NCI-H69 (cell line): Measurements from ENCODE around the gene RAB3IL1.

ENCODE experiments used
- DNase-seq: peaks from one replicate; lab custom pipeline; 2025; lab: John Stamatoyannopoulos, UW

The RAB3IL1 gene

DNA sequence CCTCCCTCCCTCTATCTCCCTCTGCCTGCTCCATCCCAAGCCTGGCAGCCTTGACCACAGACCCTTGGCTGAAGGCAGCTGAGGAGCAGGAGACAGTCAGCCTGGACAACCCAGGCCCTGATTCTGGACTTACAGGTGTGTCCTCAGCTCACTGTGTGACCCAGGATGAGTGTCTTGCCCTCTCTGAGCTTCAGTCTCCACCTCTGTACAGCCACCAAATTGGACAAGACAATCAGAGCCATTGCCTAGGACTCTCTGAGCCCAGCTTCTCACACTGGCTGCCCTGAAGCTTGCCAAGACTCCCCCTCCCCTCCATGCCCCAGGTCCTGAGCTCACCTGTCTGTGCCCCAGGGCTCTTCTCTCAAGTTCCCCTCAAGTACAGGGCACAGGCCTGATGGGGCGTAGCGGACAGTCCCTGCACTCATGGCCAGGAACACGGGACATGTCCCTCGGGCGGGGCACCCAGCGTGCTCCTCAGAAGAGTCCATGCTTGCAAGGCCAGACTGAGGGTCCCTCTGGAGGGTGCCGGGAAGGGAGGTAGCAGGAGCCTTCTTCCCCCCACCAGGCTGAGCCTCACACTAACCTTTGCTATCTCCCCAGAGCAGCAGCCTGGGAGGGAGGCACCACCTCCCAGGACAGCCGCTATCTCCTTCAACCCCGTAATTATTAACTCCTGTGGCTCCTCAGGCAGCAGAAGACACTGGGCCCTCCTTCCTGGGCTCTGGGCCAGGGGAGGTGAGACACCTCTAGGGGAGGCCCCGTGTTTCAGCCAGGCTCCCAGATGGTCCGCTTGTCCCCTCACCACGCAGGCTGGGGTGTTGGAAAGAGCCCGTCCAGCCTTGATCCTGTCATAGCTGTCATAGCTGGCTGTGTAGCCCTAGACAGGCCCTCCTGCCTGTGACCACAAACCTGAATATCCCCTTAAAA, 2.6 kb upstream of the RAB3IL1 start:
- peak; percentile 73 for DNase-seq

DNA sequence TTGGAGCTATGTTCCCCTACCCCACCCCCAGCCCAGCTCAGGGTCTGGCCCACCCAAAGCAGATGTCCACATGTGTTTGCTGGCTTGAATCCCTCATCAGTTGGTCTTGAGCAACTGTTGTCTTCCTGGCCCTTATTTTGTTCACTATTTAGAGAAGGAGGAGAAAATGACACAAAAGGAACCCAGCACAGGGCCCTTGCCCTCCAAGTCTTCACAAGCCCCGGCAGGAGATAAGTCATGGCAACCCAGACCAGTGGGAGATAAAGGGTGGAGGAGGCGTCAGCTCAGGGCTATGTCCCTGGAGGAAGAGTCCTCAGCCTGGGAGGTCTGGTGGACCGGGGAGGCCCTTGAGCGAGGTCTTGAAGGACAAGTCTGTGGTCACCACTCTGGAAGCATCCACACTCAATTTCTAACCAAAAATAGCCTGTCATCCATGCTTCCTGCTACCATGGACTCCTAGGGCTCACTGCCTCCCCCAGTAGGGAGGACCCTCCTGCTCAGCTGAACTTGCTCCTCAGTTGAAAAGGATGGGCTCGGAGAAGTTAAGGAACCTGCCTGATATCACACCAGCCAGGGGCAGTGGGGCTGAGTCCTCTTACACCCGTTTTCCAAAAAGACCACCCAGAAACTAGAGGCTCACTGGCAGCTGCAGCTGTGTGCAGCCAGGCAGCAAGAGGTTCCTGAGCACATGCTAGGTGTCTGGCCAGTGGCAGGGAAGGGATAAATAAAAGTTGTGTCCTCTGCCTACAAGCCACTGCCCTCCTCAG, 1.8 kb upstream of the RAB3IL1 start:
- DNase-seq: no peak

DNA sequence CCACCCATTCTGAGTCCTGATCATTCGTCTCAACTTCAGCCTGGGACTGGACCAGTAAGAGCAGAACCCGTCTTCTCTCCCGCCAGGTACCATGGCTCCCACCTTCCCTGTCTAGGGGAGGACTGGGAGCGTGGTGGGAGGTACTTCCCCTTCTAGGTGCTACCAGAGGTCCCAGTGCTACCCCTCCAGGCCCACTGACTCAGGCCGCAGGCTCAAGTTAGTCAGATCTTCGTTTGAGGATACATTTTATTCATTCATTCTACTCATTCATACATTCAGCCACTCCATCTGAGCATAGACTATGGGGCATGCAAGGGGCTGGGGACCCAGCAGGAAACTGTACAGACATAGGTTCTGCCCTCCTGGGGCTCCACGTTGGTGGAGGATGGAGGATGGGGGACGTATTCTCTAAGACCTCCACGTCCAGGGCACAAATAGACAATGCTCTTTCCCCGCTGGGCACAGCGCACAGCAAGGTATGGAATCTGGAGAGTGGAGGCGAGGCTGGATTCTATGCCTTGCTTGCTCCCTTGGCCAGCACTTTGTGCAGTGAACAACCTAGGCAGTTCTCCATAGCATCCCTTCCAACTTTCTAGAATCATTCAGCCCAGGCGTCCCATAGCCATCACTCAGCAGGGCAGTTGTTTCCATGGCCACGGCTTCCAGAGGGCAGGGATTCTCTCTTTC, 1.0 kb upstream of the RAB3IL1 start:
- DNase-seq: no peak

DNA sequence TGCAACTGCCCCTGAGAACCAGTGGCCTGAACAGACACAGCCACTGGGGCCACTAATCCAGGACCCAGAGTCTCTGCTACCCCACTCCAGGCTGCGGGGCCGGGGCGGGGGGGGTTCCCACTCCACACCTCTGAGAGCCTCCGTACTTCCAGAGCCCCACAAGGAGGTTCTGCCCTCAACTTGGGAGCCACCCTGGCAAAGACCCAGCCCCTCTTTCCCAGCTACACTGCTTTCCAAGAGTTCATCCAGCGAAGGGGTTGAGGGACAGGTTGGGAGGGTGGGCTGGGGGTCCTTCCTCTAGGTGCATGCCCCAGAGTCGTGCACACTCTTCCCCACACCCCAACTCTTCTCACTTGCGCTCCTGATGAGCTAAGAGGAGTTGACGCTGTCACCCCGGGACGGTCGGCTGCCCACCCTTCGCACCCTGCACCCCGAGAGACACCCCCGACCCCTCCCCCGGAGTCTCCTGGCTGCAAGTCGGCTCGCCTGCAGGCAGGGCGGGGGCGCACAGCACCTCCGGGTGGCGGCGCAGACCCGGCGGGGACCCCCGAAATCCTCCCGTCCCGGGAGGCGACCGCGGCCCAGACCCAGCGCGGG, 531 bp downstream of the RAB3IL1 start:
- no peak for DNase-seq

DNA sequence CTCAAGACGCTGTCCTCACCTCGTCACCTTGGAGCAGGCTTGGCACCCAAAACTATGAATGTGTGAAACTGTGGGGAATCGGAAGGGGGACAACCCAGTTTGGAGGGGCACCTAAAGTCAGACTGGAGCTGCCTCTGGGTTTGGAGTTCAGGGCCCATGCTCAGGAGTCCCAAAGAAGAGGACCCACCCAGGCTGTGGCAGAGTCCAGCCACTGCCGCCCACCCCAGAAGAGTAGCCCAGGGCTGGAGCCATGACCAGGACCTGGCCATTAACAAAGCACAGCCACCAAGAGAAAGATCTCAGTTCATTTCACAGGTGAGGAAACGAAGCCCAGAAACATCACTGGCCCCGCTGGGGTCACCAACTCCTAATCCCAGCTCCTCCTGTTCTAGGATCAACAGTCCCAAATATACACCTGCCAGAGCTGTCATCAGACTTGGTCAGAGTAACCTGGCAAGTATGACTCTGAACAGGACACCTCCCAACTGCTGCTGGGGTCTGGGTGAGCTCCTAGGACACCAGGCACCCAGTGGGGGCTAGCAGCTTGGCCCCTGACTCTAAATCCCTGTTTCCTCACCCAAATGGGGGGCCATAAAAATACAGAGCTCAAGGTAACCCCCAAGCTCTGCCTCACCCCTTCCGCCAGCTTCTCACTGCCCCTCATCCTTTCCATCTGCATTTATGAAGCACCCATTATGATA, 2.7 kb downstream of the RAB3IL1 start:
- DNase-seq: no peak

DNA sequence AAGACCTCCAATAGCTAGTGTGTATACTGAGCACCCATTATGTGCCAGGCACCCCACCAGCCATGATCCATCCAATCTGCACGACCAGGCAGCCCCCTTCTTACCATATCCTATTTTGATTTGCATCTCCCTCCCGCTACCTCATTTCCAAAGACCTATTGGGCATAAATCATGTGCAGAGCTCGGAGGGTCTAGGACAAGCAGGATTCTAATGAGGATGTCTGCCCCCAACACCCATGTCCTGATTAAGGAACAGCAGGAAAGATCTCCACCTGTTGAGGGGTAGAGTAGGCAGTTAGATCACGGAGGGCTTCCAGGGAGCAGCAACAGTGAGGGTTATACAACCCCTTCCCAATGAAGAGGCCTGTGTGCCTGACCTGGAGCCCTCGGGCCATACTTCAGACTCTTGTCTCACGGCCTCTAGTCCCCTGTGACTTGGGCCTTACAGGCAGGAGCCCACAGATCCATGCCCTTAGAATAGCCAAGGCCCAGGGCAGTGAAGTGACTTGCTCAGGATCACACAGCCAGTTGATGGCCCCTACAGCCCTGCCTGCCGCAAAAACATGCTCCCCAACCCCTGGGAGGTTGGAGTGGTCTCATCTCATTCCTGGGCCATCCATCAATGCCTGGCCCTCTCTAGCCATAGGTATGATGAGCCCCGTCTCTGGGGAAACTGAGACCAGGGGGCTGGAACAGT, 3.5 kb downstream of the RAB3IL1 start:
- DNase-seq: no peak

DNA sequence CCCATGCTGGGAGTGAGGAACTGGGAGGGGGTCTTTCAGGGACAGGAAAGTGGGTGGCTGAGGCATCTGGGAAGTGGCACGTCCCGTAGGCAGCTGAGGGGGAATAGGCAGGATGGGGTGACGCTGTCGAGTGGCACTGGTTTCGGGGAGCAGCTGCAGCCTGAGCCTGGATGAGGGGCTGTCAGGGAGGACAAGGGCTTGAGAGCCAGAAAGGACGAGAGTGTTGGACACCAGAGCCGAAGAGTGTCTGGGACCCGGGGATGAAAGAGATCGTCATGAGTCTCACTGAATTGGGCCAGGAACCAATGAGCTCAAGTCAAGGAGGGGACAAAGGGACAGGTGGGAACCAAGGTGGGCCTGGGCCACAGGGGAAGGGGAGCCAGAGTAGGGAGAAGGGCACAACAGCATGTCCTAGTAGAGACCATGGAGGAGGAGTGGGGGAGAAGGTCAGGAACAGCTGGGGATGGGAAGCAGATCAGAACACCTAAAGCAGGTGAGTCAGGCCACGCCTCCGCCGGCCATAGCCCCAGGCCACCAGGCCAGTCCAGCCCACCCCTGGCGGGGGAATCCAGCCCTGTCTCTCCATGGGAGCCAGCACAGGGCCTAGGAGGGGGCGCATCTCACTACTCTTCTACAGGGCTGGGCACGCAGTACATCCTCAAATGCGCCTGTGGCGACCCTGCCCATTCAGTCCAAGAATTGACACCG, 4.2 kb downstream of the RAB3IL1 start:
- DNase-seq: no peak

DNA sequence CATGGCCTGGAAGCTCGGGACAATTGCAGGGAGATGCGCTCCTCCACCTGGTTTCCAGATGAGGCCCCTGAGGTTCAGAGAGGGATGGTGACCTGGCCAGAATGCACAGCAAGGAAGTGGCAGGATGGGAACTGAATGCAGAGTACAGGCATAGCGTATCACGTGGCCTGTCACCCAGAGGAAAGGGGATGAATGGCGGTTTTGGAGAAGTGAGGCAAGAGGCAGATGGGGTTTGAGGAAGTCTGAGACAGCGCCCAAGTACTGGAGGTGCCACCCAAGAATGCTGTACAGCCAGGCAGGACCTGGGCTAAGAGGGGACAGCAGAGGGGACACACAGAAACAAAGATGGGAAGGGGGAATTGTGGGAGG, 4.9 kb downstream of the RAB3IL1 start:
- no peak for DNase-seq

DNA sequence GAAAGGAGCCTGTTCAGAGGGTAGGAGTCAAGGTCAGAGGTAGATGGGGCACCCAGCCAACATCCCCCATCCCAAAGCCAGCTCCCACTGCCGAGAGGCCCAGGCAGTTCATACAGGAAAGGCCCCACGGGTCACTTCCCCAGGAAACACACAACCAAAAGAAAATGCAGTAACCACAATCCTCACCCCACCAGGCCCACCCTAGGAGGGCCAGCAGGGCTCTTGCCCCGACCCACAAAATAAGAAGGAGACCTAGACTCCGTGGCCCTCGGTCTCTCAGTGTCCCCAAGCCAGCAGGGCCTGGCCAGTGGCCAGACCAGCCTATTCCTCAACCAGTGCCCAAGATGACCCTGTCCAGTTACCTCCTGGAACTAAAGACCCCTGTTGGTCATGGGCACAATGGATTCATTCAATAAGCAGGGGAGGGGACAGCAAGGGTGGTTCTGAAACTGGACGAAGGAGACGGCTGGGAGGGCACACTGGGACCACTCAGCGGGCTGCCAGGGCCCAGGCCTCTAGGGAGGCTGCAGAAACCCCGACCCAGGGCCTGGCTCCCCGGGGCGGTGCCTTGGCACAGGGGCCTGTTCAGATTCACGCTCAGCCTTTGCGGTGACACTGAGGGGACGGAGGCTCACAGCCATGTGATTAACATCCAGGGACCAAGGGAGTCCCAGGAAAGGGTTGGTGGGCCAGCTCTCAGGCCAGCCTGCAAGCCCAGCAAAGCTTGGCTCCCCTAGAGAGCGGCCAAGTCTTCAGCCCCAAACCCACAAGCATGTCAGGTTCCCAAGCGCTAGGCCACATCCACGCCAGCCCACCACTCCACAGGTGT, 5.5 kb downstream of the RAB3IL1 start:
- no peak for DNase-seq

DNA sequence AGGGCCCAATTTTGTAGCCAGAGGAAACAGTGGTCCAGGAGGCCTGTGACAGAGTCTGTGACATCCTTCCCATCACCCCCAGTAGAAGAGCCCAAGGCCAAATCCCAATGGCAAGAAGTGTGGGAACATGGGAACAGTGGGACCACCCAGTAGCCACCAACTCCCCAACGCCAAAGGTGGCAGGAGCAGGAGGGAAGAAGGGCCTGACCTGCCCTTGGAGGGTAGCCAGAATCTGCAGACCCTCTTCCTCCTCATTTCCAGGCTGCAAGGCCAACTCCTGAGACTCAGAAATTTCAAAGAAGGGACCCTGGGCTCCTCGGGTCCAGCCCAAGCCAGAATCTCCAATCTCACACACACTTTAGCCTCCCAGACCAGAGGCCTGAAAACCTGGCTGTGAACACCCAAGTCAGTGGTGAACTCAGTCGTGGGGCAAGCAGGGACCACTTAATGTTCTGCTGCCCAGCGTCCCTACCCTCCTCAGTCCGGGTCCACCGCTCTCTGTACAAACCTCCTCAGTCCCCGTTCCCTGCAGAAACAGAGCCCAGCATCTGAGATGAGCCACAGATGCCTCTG, 6.2 kb downstream of the RAB3IL1 start:
- no peak for DNase-seq

DNA sequence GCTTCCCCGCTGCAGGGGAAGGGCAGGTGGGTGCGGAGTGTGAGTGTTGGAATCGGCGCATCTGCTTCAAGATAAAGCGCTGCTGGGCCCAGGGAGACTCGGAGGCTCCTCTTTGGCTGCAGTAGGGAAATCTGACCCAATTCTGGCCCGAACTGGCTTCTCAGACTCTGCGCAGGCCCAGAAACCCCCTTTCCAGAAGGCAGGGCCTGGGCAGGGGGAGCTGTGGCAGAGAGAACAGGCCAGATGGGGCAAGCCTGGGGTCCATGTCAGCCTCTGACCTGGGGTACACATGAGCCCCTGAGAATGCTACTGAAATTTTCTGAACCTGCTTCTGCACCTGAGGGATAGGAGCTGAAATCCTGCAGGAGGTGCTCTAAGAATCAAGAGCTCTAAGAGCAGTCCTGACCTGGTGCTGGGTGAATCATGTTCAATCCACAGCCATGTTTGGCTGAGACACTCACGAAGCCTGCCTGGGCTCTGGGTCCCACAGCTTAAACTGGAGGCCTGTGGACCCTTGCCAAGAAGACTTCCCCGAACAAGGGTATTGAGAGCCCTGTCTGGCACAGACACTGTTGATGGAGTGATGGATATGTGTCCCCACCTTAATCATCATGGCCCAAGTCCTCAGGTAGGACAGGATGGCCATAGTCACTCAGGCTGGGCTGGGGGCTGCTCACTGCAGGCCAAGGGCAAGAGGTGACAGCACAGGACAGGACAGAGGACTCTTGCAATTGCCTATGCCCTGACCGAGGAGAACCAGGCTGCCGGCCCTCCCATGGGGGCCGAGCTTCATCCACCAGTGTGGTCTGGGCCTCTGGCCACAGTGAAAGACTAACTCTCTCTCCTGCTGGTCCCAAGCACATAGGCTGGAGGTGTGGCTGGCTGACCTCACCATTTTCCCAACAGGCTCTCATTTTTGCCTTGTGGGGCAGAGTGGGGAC, 6.9 kb downstream of the RAB3IL1 start:
- DNase-seq: no peak

DNA sequence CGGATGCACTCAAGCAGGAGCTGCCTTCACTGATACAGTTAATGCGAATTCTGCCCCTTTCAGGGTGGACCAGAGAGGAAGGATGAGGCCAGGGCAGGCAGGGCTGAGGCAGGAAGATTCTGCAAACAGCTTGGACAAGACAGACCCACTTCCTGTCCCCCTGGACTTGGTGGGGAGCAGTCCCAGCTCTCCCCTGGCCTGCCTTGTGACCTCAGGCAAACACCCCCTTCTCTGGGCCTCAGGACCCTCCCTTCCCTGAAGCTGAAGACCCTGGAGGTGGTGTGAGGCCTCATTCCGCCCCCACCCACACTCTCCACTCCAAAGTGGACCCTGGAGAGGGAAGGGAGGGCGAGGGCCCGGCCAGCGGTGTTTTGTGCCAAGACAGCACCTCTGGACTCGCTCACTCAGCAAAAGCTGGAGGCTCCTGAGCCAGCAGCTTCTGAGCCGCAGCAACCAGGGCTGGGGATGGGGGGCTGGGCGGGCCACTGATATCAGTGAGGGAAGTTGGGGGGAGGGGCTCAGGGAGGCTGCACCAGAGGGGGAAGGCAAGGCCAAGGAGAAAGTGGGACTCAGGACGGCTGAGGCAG, 8.5 kb downstream of the RAB3IL1 start:
- no peak for DNase-seq

DNA sequence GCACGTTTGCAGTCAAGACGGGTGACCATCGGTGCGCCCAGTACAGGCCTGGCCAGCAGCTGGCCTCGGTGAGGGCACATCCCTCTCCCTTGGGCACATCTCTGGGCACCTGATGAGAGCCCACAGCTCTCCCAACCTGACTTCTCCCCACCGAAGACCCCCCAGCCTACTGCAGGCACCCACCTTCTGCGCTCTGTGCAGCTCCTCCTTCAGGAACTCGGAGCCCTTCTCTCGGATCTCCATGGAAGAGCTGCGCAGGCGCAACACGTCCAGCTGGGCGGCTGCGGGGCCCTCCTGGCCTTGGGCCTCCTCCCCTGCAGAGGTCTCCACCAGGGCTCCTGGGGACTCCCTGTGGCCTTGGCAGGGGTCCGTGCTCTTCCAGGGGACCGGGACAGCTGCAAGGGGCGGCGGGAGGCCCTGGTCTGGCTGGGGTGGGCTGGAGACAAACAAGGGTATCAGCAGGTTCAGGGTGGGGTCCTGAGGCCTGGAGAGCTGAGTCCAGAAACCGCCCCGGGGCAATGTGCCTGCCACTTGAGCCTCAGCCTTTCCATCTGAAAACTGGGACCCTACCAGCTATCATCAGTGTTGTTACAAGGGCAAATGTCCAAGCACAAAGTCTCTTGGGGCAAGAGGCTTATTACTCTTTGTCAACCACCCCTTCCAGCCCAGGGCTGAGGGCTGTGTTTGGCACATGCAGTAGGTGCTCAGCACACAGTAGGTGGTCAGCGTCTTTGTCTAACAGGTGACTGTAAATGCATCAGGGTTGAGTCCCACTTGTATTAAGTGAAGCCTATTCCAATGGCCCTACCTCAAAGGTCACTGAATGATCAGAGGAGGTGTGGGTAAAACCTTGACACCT, 9.3 kb downstream of the RAB3IL1 start:
- DNase-seq: no peak

DNA sequence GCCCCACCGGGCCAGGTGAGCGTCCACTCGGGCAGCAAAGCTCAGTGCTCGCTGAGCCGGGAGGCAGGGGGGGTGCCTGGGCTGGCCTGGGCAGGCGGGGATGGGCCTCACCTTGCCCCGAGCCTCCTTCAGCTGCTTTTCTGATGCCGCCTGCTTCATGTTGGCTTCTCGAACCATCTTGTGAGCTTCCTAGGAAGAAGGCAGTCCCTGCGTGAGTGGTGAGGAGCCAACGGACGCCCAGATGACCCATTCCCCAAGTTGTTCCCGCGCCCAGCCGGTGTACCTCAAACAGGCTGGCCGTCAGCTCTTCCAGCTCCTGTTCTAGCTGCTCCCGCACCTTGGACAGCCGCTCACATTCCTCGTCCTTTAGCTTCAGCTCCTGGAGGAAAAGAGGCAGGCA, 10.1 kb downstream of the RAB3IL1 start:
- DNase-seq: no peak

DNA sequence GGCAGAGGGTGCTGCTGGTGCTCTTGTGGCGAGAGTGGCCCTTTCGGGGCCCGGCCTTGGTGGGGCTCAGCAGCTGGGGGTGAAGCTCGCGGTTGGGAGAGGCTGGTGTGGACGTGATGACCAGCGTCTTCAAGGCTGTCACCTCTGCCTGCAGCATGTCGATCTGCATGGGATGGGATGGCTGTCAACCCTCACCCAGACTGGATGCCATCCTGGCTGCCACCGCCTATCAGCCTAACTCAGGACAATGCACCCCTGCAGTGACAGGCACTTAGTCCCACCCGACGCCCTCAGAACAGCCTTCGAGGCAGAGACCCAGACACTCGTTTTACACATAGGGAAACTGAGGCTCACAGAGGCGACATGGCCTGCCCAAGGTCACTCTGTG, 10.8 kb downstream of the RAB3IL1 start:
- no peak for DNase-seq

DNA sequence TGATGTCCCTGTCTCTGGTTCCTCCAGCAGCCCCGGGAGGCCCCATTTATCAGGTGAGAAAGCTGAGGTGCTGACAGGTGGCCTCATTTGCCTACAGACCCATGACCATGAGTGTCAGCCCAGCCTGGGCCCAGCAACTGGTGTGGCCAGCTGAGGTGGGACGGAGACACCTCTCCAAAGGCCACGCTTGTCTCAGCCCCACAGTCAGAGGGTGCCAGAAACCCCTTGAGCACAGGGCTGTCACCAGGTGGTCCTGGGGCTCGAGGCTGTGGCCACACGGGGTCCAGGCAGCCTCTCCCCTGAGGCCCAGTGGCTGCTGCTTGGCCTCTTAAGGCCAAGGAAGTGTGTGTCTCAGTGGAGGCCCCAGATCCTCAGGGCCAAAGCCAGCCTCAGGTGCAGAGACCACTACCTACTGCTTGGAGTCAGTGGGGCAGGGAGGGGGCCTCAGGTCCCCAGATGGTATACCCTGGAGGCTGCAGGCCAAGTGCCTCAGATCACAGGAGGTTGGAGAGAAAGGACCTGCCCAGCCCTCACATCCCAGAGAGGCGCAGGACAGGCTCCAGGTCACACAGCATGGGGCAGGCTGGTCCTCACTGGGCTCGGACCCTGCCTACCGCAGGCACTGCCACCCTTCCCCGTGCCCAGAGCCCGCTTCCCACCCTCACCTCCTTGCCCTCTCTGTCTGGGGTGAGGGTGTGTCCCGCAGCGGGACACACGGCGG, 11.4 kb downstream of the RAB3IL1 start:
- no peak for DNase-seq
